Thyroid gland (tissue), 4 donors: ENCODE measurements around the gene SLC13A3.

Source experiments
- CTCF ChIP-seq, 6 experiments: fragments of 200-600 bp in 3 of 6; fragments of 450-650 bp in 3 of 6; sonication (generic) in 3 of 6; IDR thresholded peaks; one replicate each; pipeline ENCODE4 v1.5.1; 2016 to 2019; ENCODE audit warnings: antibody characterized with exemption in 6 of 6, mild to moderate bottlenecking in 2 of 6, inconsistent platforms in 1 of 6, moderate library complexity in 1 of 6
- POLR2A ChIP-seq, 2 donors: fragments of 450-650 bp; IDR thresholded peaks; one replicate each; pipeline ENCODE4 v1.6.1; 2017; ENCODE audit warnings: antibody characterized with exemption in 2 of 2, mild to moderate bottlenecking in 2 of 2, moderate library complexity in 1 of 2

- TF ChIP-seq CTCF (IDR thresholded peaks at IDR 0.05), result no peak
- TF ChIP-seq POLR2A (IDR thresholded peaks at IDR 0.05), result no peak
Observed at GRCh38 chr20:46661659-46662058, 10.4 kb upstream of the SLC13A3 start.
